Fibroblast of lung (primary cell): ENCODE results near the gene CDH4. TPM values are rescaled to one million over a fixed set of nuclear protein-coding genes. Genes with fewer than 3 reads are reported as not detected.

Experiments
- DNase-seq, 2 donors: peaks; one replicate each; pipeline versions ENCODE4 v3.0.0 to v3.0.0-alpha.2; 2010; ENCODE audit warnings: low read depth in 2 of 2
- H2AFZ ChIP-seq: 2 replicates; pipeline ENCODE4 v1.5.1; 2012; ENCODE audit warnings: low read length, control low read depth, inconsistent platforms
- H3K27ac ChIP-seq: 2 replicates; pipeline ENCODE4 v1.5.1; 2011; ENCODE audit warnings: low read length, control low read depth; ENCODE audit not compliant: insufficient read depth
- H3K27me3 ChIP-seq: 2 replicates; pipeline ENCODE4 v1.5.1; 2011; ENCODE audit warnings: mild to moderate bottlenecking, low read length; ENCODE audit not compliant: control insufficient read depth, insufficient read depth
- H3K36me3 ChIP-seq: 2 replicates; pipeline ENCODE4 v1.5.1; 2011; ENCODE audit warnings: low read length; ENCODE audit not compliant: control insufficient read depth, insufficient read depth
- H3K4me1 ChIP-seq: 2 replicates; pipeline ENCODE4 v1.5.1; 2011; ENCODE audit warnings: low read length; ENCODE audit not compliant: control insufficient read depth, insufficient read depth; ENCODE audit errors: extremely low read depth
- H3K4me2 ChIP-seq: 2 replicates; pipeline ENCODE4 v1.5.1; 2011; ENCODE audit warnings: low read length, control low read depth; ENCODE audit not compliant: insufficient read depth; ENCODE audit errors: extremely low read depth
- H3K4me3 ChIP-seq, 4 experiments: fragments of 200-600 bp in 1 of 4; sonication (generic) in 1 of 4; replicated peaks in 1 of 4; 2 replicates each; pipeline ENCODE4 v1.5.1; 2011 to 2016; ENCODE audit warnings: low read length in 4 of 4, low read depth in 3 of 4, mild to moderate bottlenecking in 3 of 4, control low read depth in 2 of 4, inconsistent platforms in 1 of 4, mixed read lengths in 1 of 4; ENCODE audit not compliant: insufficient read depth in 1 of 4; ENCODE audit errors: control extremely low read depth in 1 of 4
- H3K79me2 ChIP-seq: 2 replicates; pipeline ENCODE4 v1.5.1; 2012; ENCODE audit warnings: mild to moderate bottlenecking, low read length, inconsistent platforms; ENCODE audit not compliant: control insufficient read depth, insufficient read depth
- H3K9ac ChIP-seq: 2 replicates; pipeline ENCODE4 v1.5.1; 2011; ENCODE audit warnings: mild to moderate bottlenecking, low read length, control low read depth; ENCODE audit not compliant: insufficient read depth
- H3K9me3 ChIP-seq: 2 replicates; pipeline ENCODE4 v1.5.1; 2012; ENCODE audit warnings: low read depth, low read length; ENCODE audit not compliant: control insufficient read depth, insufficient read depth
- H4K20me1 ChIP-seq: 2 replicates; pipeline ENCODE4 v1.5.1; 2011; ENCODE audit warnings: low read length; ENCODE audit not compliant: control insufficient read depth, insufficient read depth; ENCODE audit errors: extremely low read depth
- CTCF ChIP-seq, 2 donors: IDR thresholded peaks in 1 of 2; conservative IDR thresholded peaks in 1 of 2; 1 replicate in 1 of 2; 2 replicates in 1 of 2; pipeline ENCODE4 v1.5.1; 2011 to 2012; ENCODE audit warnings: low read length in 2 of 2, control low read depth in 1 of 2, inconsistent platforms in 1 of 2, low read depth in 1 of 2, mild to moderate bottlenecking in 1 of 2
- EZH2 ChIP-seq: IDR thresholded peaks from 2 replicates; pipeline ENCODE4 v1.5.1; 2012; ENCODE audit warnings: low read length, control low read depth, mild to moderate bottlenecking; ENCODE audit errors: missing control alignments
- polyA plus RNA-seq, 2 donors: library from polyadenylated mRNA; depleted of rRNA in 1 of 2; stranded (reverse) in 1 of 2; unstranded in 1 of 2; fragments of >200 nt; gene quantifications; 2 replicates each; pipeline ENCODE4 v1.2.1, GENCODE V29; 2011 to 2012; ENCODE audit warnings: missing spikeins in 1 of 2
- total RNA-seq: library from RNA; depleted of rRNA; stranded (reverse); fragments of >200 nt; gene quantifications from 2 replicates; pipeline ENCODE4 v1.2.1, GENCODE V29; 2014

CDH4 gene
- total and polyA plus RNA-seq, 2 donors (not counting 1 experiment from before 2014, with no cell fraction given): 4.8 to 6.8 TPM

- Histone ChIP-seq H3K9me3 (no peaks in the 10 kb centered on the region), H3K4me2 (peak overlapping the region; percentile 44), H3K9ac (no peak overlapping the region), H3K27ac (peak overlapping the region; percentile 30), H3K4me3 (no peak overlapping the region), H3K27me3 (no peaks in the 10 kb centered on the region), H3K79me2 (no peaks in the 10 kb centered on the region), H4K20me1 (peaks cover 2% of the 10 kb centered on the region), H3K36me3 (no peaks in the 10 kb centered on the region), H2AFZ (no peak overlapping the region), H3K4me1 (peaks cover 14% of the 10 kb centered on the region)
- TF ChIP-seq EZH2: no peak
- peak in 1 of 2 donors; percentile 26 for DNase-seq
These were observed 303.5 kb downstream of the CDH4 start for GRCh38 chr20:61555566-61555965.

GRCh38 chr20:61556111-61556510 lies 304.1 kb downstream of the CDH4 start:
- peak; percentile 72 to 95 for DNase-seq
- no peak overlapping the region for H3K4me2 ChIP-seq
- no peaks in the 10 kb centered on the region for H3K79me2 ChIP-seq
- H3K9ac ChIP-seq: no peak overlapping the region
- no peak overlapping the region for H3K4me3 ChIP-seq
- TF ChIP-seq EZH2 (no peak), CTCF (conservative IDR thresholded peaks at IDR 0.05 in 1 of 2, IDR thresholded peaks at IDR 0.05 in 1 of 2; ENCODE audit: low read depth in 1 of 2, low read length in 2 of 2) (no peak)
- peaks cover 2% of the 10 kb centered on the region for H4K20me1 ChIP-seq
- no peaks in the 10 kb centered on the region for H3K9me3 ChIP-seq
- H3K27me3 ChIP-seq: no peaks in the 10 kb centered on the region
- no peak overlapping the region for H2AFZ ChIP-seq
- H3K36me3 ChIP-seq: no peaks in the 10 kb centered on the region
- peaks cover 14% of the 10 kb centered on the region for H3K4me1 ChIP-seq
- peak overlapping the region; percentile 30 for H3K27ac ChIP-seq

DNA sequence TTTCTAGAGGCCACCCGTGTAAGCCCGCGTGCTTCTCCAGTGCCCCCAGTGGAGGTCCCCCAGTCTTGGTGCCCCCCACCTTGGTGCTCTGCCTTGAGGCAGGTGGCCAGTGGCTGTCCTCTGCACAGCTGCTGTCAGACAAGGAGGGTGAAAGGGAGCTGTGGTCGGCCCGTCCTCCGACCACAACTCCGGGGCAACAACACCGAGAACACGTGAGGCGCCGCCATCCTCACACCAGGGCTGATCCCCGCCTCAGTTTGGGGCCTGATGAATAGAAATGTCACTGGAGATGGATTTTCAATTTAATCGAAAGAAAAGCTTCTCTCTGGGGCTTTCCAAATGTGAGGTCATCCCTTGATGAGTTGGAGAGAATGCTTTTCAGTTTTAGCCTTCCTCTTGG lies 304.6 kb downstream of the CDH4 start:
- Histone ChIP-seq H4K20me1 (peaks cover 2% of the 10 kb centered on the region), H3K9me3 (no peaks in the 10 kb centered on the region), H3K9ac (no peak overlapping the region), H3K4me2 (peak overlapping the region; percentile 8), H3K27ac (no peak overlapping the region), H3K79me2 (no peaks in the 10 kb centered on the region), H3K4me1 (peaks cover 14% of the 10 kb centered on the region), H3K36me3 (no peaks in the 10 kb centered on the region), H2AFZ (no peak overlapping the region), H3K4me3 (no peak overlapping the region), H3K27me3 (no peaks in the 10 kb centered on the region)
- TF ChIP-seq CTCF (conservative IDR thresholded peaks at IDR 0.05 in 1 of 2, IDR thresholded peaks at IDR 0.05 in 1 of 2; ENCODE audit: low read depth in 1 of 2, low read length in 2 of 2): no peak
- no peak for TF ChIP-seq EZH2
- peak in 1 of 2 donors; percentile 27 for DNase-seq
